Astrocyte (in vitro differentiated cells and primary cell): ENCODE data around the gene ROBO3.

ENCODE experiments used
- EZH2 ChIP-seq: IDR thresholded peaks from 2 replicates; pipeline ENCODE4 v1.6.1; 2012; ENCODE audit warnings: mild to moderate bottlenecking, low read length, inconsistent platforms; ENCODE audit not compliant: insufficient read depth
- TF ChIP-seq, protein P1 (sequence below): IDR thresholded peaks from 2 replicates; pipeline ENCODE4 v1.5.1; 2011; ENCODE audit warnings: low read depth, mild to moderate bottlenecking, inconsistent platforms, low read length, moderate library complexity; ENCODE audit not compliant: insufficient read depth

DNA sequence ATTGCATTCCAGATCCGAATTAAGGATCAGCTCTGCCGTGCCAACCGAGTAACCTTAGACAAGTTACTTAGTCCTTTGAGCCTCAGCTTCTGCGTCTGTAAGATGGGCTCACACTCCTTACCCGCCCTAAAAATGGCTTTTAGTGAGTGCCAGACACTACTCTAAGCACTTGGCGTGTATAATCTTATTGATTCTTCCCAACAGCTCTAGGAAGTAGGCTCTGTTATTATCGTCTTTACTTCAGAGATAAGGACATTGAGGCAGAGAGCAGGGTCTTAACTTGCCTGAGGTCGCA is 21.7 kb upstream of the ROBO3 start:
- no peak for TF ChIP-seq EZH2
- TF ChIP-seq, protein P1, sequence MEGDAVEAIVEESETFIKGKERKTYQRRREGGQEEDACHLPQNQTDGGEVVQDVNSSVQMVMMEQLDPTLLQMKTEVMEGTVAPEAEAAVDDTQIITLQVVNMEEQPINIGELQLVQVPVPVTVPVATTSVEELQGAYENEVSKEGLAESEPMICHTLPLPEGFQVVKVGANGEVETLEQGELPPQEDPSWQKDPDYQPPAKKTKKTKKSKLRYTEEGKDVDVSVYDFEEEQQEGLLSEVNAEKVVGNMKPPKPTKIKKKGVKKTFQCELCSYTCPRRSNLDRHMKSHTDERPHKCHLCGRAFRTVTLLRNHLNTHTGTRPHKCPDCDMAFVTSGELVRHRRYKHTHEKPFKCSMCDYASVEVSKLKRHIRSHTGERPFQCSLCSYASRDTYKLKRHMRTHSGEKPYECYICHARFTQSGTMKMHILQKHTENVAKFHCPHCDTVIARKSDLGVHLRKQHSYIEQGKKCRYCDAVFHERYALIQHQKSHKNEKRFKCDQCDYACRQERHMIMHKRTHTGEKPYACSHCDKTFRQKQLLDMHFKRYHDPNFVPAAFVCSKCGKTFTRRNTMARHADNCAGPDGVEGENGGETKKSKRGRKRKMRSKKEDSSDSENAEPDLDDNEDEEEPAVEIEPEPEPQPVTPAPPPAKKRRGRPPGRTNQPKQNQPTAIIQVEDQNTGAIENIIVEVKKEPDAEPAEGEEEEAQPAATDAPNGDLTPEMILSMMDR: no peak
